Measurements from ENCODE around the gene BEST1. TPM values are rescaled to one million over a fixed set of nuclear protein-coding genes. Genes with fewer than 3 reads are reported as not detected.

The BEST1 gene
- total and polyA plus RNA-seq, 2 of the 13 experiments (the other 11 are each of a cell fraction or from before 2014, with no cell fraction given): 0.09 to 0.65 TPM

DNA sequence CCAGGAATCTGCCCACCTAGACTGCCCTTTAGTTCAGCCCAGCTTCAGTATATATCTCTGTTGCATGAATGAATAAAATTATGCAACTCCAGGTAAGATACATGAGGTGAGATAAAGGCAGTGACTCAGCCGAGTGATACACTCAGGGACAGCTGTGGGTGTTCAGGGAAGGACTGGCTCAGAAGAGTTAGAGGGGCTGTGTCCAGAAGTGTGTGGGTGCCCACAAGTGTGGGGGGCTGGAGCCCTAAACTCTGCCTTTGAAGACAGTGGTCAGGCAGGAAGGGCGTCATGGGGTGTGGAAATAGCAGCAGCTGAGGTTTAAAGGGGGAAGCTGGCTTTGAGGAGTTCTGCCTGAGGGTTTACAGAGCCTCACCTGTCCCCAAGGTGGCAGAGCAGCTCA is 9.0 kb downstream of the BEST1 start (continued):
- TF ChIP-seq, protein P1, sequence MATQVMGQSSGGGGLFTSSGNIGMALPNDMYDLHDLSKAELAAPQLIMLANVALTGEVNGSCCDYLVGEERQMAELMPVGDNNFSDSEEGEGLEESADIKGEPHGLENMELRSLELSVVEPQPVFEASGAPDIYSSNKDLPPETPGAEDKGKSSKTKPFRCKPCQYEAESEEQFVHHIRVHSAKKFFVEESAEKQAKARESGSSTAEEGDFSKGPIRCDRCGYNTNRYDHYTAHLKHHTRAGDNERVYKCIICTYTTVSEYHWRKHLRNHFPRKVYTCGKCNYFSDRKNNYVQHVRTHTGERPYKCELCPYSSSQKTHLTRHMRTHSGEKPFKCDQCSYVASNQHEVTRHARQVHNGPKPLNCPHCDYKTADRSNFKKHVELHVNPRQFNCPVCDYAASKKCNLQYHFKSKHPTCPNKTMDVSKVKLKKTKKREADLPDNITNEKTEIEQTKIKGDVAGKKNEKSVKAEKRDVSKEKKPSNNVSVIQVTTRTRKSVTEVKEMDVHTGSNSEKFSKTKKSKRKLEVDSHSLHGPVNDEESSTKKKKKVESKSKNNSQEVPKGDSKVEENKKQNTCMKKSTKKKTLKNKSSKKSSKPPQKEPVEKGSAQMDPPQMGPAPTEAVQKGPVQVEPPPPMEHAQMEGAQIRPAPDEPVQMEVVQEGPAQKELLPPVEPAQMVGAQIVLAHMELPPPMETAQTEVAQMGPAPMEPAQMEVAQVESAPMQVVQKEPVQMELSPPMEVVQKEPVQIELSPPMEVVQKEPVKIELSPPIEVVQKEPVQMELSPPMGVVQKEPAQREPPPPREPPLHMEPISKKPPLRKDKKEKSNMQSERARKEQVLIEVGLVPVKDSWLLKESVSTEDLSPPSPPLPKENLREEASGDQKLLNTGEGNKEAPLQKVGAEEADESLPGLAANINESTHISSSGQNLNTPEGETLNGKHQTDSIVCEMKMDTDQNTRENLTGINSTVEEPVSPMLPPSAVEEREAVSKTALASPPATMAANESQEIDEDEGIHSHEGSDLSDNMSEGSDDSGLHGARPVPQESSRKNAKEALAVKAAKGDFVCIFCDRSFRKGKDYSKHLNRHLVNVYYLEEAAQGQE (IDR thresholded peaks at IDR 0.05; ENCODE audit: borderline replicate concordance in 1 of 2, low read depth in 1 of 2, low read length in 2 of 2): no peak
- no peak for TF ChIP-seq FOXO1 (CRISPR knock-in tag; IDR thresholded peaks at IDR 0.05)

DNA sequence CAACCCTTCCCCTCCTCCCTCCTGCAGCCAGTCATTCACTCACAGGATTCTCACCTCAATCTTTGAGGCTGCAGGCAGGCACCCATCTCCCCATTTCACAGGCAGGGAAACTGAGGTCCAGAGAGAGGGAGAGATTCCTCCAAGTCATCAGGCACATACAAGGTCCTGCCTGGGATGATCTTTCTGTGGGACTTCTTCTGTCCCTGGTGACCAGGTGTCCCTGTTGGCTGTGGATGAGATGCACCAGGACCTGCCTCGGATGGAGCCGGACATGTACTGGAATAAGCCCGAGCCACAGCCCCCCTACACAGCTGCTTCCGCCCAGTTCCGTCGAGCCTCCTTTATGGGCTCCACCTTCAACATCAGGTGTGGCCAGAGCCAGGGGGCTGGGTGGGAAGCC is 9.5 kb downstream of the BEST1 start:
- CTCF ChIA-PET (ENCODE audit: low intra/inter-chr PET ratio, low total read pairs): no interaction called here
- H3K9ac ChIP-seq (ENCODE audit: insufficient read depth, low read depth, low read length): no peak overlapping the region
- no peak overlapping the region for H3K4me2 ChIP-seq (ENCODE audit: low read depth, low read length)
- DNase-seq (ENCODE audit: low spot score) (no peak), FAIRE-seq (no peak), ATAC-seq (no peak)
- in situ Hi-C loops (cut with HindIII; ENCODE audit: extremely low pct_ligation_motif_present, low pct_unique_long_range_greater_than_20kb): no loop called here
- H3K27me3 ChIP-seq (ENCODE audit: control insufficient read depth in 1 of 2, insufficient read depth in 2 of 2, low read length in 2 of 2): no peaks in the 10 kb centered on the region
- POLR2A ChIA-PET: interaction anchor here (1.0 to 6.1 kb wide), 3 partner anchors 8 to 13 kb away, joined by 3 to 99 read pairs (median 8); partner anchors contain the start of genes BEST1 and FTH1
- intact Hi-C loops (cut with micrococcal nuclease; ENCODE audit: unreplicated experiment): no loop called here
- BruUV-seq (replicated peaks): no TSS peak
- H3K4me1 ChIP-seq (ENCODE audit: insufficient read depth, low read length): peaks cover 49% of the 10 kb centered on the region
- H3K79me2 ChIP-seq (ENCODE audit: insufficient read depth, low read length): no peaks in the 10 kb centered on the region
- H3K4me3 ChIP-seq (replicated peaks in 1 of 3; ENCODE audit: insufficient read depth in 1 of 3, low read depth in 2 of 3, low read length in 3 of 3): no peak overlapping the region
- no peak overlapping the region for H2AFZ ChIP-seq (ENCODE audit: low read length)
- no peak for TF ChIP-seq PCBP2 (optimal IDR thresholded peaks at IDR 0.05; ENCODE audit: low read depth, low read length, poor library complexity, severe bottlenecking)
- peak; percentile 67 for TF ChIP-seq ZNF629 (CRISPR knock-in tag; conservative IDR thresholded peaks at IDR 0.05)
- no peaks in the 10 kb centered on the region for H3K9me3 ChIP-seq (ENCODE audit: low read length)
- 75% methylated on average over 6 of the region's 6 CpGs for WGBS (ENCODE audit: low lambda C conversion rate)
- H4K20me1 ChIP-seq (ENCODE audit: insufficient read depth, low read length): peaks cover 16% of the 10 kb centered on the region
- H3K27ac ChIP-seq (ENCODE audit: extremely low read length, insufficient read depth, low read length): no peak overlapping the region
- H3K36me3 ChIP-seq (replicated peaks in 1 of 2; ENCODE audit: control insufficient read depth in 1 of 2, insufficient read depth in 2 of 2, low read length in 2 of 2): peaks cover 0 to 8% of the 10 kb centered on the region in 2 experiments; a peak in 3 of 5 replicates
